Fibroblast of the conjunctiva (primary cell): Measurements from ENCODE around the gene FAM124A.

Source experiments
- DNase-seq: peaks from one replicate; pipeline ENCODE4 v3.0.0-alpha.2; 2010; ENCODE audit warnings: low read depth

The FAM124A gene

GRCh38 chr13:51308781-51309180 lies 86.6 kb downstream of the FAM124A start:
- no peak for DNase-seq

DNA sequence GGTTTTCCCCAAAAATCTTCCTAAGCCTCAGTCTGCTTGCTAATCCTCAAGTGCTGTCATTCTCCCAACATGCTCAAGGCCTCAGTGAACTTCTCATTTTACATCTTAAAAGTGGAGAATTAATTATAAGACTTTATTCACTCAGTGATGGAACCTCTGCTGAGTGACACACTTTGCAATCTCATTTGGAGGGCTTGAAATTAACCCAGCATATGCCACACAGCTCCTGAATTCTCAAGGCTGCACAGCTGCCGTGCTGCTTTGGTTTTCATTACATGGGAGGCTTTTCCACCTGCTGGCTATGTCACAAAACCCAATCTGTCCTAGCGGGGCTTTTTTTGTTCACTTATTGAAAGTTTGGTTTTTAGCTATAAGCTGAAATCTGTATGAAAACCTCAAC lies 89.0 kb downstream of the FAM124A start:
- no peak for DNase-seq

GRCh38 chr13:51311957-51312520 lies 89.8 kb downstream of the FAM124A start:
- no peak for DNase-seq

DNA sequence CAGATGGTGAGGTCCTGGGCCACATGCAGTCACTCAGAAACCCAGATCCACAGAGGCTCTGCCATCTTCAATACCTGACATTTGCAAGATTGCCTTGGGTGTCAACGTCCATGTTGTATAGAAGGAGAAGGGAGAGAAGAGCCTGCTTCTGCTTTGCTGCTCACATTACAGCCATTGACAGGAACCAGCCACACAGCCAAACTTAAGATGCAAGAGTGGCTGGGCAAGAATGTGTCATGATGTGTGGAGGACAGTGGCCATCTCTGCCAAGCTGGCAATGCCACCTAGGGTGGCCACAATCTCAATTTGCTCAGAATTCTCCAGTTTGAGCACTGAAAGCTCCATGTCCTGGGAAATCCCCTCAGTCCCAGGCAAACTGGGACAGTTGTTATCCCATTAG lies 91.4 kb downstream of the FAM124A start:
- DNase-seq: no peak

DNA sequence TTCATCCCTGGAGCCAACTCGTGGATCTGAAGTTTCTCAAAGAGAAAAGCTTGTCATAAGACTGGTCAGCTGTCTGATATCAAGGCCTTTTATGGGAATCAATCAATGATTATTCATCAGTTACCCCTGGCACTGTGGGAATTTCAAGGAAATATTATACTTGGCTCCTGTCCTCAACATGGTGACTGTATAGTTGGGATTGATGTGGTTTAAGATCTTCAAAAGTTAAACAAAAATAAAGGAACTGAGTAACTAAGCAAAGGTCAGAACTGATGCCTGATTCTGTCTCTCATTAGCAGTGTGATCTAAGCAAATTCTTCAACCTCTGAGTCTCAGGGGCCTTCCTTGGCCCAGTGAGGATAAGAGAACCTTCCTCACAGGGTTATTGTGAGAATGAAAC lies 95.1 kb downstream of the FAM124A start:
- DNase-seq: no peak

DNA sequence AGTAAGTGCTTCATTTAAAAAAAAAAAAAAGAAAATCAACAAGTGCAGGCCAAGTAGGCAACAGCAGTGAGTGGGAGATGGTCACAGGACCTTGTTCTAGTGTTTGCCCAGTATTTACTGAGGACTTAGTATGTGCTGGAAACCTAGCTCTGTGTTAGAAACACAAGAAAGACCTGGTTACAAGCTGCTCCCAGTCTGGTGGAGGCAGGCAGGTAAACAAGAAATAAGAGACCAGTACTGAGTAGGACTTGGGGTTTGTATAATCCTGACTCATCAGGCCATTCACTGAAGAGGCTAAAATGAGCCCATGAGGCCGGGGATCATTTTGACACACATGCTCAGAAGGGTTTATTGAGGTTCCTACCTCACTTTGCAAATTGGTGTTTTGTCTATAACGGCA lies 95.8 kb downstream of the FAM124A start:
- no peak for DNase-seq

GRCh38 chr13:51318876-51319275 lies 96.7 kb downstream of the FAM124A start:
- DNase-seq: no peak

GRCh38 chr13:51321836-51322235 lies 99.6 kb downstream of the FAM124A start:
- DNase-seq: no peak

GRCh38 chr13:51322826-51323225 lies 100.6 kb downstream of the FAM124A start:
- DNase-seq: no peak

DNA sequence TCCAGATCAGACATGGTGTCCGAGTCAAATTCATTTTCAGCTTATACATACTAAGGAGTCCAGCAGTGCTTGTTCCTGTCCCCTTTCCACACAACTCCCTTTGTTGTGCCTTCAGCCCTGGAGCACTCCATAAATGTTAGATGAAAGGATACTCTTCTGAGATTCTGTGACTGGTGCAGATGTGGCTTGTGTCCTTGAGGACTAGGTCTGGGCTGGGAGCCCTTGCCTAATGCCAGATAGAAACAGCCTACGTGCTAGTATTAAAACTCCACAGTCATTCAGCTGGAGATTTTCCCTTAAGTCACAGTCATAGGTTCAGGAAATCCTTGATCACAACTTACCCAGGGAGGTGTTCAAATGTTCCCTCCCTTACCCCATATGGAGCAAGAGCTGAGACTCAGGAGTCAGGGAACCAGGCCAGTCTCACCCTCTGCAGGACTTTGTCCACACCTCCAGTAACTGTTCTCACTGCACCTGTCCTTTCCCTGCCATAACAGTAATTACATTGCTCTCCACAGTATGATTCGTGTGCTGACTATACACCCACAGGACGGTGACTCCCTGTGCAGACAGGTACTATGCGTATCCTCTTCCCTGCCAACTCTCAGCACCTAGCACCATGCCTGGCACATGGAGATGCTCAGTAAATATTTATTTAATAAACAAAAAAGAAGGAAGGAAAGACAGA lies 101.8 kb downstream of the FAM124A start:
- DNase-seq: no peak

DNA sequence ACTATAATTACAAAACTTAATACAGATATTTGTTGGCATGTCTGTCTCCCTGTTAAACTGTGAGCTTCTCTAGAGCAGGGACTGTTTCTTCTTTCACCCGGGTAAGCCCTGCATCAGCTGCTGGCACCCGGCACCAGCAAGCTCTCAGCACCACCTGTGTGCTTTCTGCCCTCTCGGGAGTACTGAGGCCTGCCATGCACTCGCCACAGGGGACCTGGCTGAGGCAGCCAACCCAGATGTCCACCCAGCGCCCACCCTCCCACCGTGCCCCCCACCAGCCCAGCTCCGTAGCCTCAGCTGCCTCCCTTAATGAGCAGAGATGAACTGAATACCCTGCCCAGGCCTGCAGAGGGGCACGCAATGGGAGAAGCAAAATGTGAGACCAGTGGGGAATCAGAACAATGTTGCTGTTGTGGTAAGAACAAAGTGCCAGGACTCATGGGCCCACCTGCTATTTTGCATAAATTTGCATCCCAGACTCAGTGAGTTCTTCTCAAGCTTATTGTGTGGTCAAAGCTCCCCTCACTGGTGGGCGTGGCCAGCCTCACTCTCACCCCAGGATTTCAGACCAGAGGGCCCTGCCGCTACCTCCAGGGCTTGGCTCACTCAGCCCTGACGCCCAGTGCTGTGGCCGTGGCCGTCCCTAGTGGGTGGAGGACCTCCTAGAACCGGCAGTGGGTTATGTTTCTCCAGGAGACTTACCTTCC lies 102.7 kb downstream of the FAM124A start:
- no peak for DNase-seq

DNA sequence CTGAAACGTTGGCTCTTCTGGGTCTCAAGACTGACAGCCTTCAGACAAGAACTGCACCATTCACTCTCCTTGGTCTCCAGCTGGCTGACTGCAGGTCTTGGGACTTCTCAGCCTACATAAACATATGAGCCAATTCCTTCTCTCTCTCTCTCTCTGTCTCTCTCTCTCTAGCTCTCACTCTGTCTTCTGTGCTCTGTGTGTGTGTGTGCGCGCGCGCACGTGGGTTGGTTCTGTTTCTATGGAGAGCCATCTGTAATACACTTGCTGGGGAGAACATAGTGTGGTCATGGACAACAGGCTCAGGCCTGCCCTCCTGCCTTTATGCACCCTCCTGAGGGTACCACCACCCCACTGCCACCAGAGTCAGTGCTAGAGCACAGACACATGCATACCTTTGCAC lies 103.6 kb downstream of the FAM124A start:
- no peak for DNase-seq

DNA sequence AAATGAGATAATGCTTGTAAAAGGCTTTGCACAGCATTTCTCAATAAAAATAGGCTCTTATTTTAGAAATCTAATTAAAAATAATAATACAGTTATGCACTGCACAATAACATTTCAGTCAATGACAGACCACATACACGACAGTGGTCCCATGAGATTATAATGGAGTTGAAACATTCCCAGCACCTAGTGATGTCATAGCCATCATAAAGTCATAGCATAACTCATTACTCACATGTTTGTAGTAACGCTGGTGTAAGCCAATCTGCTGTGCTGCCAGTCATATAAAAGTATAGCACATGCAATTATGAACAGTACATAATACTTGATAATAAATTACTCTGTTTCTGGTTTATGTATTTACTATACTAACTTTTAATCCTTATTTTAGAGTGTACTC lies 104.6 kb downstream of the FAM124A start:
- DNase-seq: no peak

DNA sequence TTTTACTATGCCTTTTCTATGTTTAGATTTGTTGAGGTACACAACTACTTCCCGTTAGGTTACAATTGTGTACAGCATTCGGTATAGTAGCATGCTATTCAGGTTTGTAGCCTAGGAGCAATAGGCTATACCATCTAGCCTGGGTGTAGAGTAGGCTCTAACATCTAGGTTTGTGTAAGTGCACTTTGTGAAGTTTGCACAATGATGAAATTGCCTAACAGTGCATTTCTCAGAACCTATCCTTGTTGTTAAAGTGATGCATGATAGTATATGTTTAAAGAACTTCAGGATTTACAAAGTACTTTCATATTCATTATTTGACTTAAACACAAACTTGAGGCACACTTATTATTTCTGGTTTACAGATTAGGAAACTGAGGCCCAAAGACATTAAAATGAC lies 105.8 kb downstream of the FAM124A start:
- no peak for DNase-seq

DNA sequence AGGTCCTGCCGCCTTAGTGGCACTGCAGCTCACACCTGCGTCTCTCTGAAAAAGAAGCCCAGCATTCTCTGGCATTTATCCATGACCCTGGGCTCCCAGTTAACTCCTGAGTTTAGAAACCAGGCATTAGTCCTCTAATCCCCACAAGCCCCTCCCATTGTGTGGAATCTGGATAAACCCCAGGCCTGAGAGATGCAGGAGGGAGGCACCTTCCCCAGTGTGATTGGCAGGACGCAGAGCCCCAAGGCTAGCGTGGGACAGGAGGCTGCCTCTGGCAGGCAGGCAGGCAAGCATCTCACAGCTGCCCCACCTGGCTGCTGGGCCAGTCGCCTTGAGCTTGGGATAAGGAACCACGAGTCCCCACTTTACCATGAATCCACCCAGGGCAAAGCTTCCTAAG lies 106.3 kb downstream of the FAM124A start:
- DNase-seq: no peak

DNA sequence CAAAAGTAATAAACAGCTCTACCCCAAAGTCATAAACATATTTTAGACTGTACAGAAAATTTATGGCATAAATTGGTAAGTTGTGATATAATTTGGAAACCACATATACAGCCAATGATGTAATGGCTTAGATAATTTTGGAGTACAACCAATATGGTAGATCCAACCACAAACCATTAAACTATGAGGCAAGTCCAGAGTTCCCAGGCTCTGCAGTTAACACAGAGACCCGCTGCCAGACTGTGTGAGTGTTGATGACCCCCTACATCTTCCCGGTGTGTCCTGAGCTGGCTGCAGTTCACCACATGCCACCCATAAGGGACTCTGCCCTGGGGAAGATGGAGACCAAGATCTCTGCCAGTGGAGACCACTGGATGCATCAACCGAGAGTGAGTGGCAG lies 107.4 kb downstream of the FAM124A start:
- DNase-seq: no peak

- DNase-seq: no peak
These were observed 108.6 kb downstream of the FAM124A start for GRCh38 chr13:51330791-51331190.

DNA sequence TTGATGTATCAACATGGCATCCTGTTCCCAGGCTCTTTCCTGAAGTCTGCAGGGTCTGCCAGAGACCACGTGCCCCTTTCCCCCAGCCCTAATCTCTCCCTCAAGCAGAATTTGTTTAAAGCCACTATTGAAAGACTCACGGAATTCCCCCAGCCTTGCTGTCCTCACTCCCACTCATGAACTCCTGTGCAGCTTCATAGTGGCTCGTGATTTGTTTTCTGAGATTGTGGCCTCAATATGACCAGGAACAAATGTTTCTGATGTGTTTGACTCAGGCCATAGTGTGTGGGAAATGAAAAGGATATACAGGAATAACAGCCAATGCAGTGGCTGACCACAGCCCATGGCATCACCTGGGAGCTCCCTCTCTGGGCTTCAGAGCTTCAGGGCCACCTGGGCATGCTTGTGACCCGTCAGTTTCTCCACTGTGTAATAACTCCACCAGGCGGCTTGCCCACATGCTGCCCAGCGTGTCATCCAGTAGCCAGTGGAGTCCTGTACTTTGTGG lies 109.2 kb downstream of the FAM124A start:
- no peak for DNase-seq

DNA sequence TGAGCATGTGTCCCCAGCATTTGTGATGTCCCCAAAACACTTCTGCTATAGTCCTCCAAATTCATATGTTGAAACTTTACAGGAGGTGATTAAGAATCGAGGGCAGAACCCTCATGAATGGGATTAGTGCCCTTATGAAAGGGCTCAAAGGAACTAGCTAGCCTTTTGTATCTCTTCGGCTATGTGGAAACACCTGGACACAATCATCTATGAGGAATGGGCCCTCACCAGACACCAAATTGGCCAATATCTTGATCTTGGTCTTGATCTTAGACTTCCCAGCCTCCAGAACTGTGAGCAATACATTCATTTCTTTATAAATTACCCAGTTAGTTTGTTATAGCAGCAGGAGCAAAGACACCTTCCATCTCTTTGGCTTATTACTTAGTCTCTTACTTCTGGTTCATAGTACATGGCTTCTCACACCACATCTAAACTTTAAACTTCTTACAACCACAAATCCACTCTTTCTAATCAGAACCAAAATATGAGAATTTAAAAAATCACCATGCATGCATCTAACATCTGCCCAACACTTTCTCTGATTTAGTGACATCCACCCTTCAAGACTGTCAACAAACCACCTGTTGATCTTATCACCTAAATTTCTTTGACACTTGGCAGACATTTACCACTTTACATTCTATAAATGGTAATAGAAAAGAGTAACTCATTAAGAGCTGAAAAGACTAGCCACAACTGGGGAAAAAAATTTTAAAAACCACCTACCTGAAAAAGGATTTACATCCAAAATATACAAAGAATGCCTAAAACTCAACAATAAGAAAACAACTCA lies 110.6 kb downstream of the FAM124A start:
- DNase-seq: no peak

DNA sequence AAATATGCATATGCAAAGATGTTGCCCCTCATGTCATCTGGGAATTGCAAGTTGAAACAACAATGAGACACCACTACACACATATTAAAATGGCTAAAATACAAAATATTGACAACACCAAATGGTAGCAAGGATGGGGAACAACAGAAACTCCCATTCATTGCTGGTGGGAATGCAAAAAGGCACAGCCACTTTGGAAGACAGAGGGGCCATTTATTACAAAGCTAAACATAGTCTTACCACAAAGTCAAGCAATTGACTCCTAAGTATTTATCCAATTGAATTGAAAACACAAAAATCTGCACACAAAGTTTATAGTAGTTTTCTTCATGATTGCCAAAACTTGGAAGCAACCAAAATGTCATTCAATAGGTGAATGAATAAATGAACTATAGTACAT lies 111.2 kb downstream of the FAM124A start:
- DNase-seq: no peak

- no peak for DNase-seq
These were observed 111.6 kb downstream of the FAM124A start for GRCh38 chr13:51333826-51334225.
